ENCODE results near the gene ACCSL.

Gene ACCSL

DNA sequence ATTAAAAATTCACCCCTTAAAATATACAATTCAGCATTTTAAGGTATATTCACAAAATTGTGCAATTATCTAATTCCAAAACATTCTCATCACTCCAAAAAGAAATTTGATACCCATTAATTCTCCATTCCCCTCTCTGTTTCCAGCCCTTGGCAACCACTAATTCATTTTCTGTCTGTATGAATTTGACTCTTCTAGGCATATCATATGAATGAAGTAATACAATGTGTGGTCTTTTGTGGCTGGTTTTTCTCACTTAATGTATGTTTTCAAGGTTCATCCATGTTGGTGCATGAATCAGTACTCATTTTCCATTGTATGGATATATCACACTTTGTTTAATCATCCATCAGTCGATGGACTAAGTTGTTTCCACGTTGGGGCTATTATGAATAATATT is 29.0 kb upstream of the ACCSL start:
- DNase-seq: no peak

DNA sequence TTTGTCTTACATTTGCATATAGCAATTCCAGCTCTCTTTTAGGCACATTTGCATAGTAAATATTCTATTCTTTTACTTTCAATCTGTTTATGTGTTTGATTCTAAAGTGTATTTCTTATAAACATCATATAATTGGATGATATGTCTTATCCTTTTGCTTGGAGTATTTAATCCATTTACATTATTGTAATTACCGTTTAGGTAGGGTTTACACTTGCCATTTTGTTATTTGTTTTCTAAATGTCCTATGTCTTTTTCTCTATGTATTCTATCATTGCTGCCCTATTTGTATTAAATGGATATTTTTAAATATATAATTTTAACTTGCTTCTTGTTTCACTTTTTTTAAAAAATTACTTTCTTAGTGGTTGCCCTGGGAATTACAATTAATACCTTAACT is 22.8 kb upstream of the ACCSL start:
- DNase-seq: no peak

DNA sequence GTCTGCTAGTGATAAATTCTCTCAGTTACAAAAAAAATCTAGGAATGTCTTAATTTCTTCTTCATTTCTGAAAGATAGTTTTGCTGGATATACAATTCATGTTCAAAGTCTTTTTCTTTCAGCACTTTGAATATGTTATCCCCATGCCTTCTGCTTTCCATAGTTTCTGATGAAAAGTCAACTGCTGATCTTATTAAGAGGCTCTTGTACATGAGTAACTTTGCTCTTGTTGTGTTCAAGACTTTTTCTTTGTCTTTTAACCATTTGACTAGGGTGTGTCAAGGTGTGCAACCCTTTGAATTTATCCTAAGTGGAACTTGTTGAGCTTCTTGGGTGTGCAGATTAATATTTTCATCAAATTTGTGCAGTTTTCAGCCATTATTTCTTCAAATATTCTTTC is 22.1 kb upstream of the ACCSL start:
- no peak for DNase-seq

DNA sequence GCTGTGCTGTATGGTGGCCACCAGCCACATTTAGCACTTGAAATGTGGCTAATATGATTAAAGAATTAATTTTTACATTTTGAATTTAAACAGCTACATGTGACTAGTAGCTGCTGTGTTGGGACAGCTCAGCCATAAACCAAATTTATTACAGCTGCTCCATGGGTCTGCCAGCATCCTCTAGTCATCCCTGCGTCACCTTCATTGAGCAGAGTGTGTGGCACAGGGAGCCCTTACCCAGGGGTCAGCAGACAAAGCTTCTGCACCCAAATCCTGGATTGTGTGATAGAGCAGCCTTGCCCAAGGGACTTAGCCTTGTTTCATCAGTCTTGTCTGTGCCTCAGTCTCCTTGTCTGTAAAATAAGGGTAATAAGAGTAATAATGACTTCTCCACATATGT is 19.4 kb upstream of the ACCSL start:
- DNase-seq: no peak

DNA sequence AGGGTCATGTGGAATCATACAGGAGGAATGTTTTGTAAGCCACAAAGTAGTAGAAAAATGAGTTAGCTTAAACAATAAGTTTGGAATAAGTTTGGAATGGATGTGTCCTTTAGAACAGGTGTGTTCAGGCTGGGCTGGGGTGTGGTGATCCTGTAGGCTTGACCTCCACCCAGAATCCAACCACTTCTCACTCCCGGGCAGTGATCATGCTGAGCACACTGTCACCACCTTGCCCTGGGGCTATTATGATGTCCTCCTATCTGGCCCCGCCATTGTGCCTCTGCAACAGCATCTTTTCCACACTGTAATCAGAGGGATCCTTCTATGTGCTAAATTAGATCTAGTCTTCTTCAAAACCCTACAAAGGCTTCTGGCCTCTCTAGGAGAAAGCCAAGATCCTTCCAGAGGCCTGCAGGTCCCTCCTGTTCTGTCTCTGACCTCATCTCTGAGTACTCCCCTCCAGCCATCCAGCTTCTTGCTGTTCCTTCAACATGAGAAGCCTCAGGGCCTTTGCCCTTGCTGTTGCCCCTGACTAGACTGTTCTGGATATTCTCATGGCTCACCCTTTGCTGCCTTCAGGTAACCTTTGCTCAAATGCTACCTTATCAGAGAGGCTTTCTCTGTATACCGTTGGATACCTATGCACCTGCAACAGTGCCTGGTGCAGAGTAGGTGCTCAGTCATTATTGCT is 18.8 kb upstream of the ACCSL start:
- DNase-seq: no peak

DNA sequence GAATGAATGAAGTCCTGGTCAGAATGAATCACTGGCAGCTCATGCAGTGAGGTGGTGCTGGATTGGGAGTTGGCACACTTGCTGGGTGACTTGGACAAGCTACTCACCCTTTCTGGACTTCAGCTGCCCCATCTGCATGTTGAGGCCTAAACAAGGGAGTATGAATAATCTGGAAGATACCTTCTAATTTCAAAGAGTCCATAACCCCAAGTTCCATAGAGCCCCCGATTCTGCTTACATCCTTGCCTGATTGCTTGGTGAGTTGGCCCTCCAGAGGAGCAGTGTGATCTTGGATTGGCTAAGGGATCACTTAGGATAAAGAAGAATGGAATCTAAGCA is 18.3 kb upstream of the ACCSL start:
- no peak for DNase-seq

DNA sequence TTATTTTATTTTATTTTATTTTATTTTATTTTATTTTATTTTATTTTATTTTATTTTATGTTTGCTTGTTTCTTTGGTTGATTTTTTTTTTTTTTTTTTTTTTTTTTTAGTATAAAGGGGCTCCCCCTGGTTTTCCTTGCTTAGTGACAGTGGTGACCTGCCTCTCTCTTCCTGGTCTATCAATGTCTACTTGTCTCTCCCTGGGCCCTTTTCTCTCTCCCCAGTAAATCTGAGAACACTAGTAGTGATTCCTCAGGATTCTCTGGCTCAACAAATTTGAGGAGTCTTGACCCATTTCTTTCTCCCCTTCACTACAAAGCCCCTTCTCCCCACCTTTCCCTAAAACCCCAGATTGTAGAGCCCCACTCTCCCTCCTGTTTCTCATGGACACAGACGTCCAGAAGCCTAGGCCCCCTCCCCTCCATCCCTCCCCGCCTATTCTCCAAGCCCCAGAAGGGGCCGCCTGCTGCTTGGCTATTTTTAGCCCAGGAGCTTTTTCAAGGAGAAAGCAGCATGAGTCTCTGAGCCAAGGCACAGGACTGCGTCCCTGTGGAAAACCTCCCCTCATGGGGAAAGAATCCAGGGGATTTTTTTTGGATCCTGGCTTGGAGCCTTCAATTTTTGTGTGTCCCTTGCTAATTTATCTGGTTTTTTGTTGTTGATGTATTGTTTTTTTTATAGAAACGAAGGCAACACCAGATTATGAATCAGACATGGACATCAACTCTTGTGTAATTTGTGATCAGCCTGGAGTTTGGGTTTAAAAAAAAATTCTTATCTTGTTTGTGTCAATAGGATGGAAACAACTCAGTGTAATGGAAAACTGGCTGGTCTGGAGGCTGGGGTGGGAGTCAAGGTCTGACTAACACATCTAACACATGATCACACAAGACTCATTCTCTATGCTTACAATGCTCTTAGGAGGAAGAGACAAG is 17.5 kb upstream of the ACCSL start:
- peak; percentile 45 for DNase-seq

DNA sequence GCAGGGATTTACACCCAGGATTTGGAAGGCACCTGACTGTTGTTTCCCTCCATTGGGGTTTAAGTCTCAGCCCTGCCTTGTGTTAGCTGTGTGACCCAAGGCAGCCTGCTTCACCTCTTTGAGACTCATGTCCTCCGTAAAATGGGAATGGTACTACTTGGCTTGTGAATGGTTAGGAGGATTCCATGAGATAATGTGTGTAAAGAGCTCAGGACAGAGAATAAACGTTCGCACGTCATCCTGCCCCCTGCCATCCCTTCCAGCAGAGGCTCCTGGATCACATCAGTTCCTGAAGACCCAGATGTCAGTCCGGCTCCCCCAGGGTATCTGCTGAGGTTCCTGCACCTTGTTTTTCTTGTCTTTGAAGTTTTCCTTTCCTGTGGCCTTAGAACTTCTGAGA is 16.8 kb upstream of the ACCSL start:
- no peak for DNase-seq

DNA sequence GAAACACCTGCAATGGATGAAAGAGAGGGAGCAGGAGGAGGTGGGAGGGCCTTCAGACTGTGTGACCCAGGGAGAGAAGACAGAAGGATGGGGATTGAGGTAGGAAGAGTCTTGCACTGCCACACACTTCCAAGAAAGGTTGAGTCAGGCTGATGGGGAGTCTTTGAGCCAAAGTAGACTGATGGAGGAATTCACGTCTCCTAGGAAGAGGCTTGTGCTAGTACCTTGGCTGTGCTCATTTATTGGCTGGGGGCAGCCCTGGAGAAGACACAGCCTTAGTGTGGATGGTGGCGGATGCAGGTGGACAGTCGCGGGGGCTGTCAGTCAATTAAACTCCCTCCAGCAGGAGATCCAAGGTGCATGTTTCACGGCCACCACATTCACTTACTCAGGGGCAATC is 16.2 kb upstream of the ACCSL start:
- no peak for DNase-seq

DNA sequence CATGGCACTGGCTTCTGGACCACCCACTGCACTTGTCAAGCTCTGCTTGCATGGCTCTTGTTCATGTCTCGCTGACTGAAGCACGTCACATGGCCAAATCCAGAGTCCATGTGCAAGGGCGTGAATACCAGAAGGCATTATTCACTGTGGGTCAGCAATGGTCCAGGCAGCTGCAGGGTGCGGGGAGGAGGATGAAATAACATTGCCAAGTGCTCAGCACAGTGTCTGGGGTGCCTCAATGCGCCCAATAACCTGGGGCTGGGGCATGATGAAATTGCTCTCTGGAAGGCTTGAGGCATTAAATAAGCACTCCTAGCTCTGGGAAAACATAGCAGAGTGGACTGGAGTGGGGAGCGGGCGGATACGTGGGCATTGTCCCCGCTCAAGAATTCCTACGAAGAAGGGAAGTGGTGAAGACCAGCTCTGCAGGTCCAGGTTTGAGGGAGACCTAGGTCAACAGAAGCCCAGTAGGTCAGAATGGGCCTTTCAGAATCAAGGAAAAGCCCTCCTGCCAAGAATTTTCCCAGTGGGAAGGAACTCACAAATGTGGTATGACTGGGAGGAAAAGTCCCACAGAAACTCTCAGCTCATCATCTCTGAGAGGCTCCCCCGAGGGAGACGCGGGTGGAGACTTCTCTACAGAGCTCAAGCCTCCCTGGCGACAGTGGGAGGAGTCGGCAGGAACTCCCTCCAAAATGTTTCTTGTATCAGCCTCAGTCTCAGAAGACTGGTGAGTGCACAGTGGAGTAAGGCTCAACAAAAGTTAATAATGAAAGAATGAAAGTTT is 15.3 kb upstream of the ACCSL start:
- DNase-seq: no peak

DNA sequence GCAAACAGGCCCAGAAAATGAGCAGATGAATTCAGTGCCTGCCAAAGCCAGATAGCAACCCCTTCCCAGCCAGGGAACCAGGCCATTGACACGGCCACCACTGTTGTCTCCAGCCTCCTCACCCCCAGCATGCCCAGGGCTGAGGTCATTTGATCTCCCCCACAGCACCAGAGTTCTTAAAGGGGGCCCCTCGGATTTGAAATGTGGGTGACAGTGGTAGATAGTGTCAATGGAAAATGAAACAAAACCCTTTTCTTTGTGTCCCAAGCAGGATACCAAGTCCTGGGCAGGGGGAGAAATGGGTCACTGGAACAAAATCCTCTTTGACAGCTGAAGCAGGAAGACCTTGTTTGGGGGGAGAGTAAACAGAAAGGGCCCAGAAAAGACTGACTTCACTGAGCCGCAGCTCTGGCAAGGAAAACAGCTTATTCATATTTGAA is 14.3 kb upstream of the ACCSL start:
- DNase-seq: no peak

DNA sequence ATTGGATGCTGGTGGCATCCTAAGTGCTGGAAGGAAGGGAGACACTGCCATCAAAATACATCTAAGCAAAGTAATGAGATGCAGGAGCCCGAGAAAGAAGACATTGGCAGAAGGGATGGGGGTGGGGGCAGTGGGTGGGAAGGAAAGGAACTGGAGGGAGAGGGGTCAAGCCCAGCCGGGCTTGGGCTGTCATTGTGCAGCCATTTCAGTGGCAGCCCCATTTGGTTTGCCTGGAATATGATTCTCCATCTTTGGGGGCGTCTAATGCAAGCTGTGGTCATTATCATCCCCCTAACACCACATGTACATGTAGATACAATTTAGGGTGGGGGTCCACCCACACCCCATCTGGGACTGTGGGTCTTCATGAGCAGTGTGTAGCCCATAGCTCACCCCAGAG is 13.9 kb upstream of the ACCSL start:
- no peak for DNase-seq

DNA sequence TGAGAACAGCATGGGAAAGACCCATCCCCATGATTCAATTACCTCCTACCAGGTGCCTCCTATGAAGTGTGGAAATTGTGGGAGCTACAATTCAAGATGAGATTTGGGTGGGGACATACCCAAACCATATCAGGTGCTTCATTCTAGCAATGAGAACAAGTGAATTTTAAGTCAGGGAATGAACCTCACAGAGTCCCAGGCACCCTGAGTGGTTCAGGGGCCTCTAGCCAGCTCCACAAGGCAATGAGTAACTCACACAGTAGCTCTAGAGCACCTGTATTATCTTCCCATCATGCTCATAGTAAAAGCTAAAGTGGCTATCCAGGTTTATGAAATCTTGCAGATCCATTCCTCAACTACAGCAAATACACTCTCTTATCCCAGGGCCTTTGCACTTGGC is 13.1 kb upstream of the ACCSL start:
- DNase-seq: no peak

DNA sequence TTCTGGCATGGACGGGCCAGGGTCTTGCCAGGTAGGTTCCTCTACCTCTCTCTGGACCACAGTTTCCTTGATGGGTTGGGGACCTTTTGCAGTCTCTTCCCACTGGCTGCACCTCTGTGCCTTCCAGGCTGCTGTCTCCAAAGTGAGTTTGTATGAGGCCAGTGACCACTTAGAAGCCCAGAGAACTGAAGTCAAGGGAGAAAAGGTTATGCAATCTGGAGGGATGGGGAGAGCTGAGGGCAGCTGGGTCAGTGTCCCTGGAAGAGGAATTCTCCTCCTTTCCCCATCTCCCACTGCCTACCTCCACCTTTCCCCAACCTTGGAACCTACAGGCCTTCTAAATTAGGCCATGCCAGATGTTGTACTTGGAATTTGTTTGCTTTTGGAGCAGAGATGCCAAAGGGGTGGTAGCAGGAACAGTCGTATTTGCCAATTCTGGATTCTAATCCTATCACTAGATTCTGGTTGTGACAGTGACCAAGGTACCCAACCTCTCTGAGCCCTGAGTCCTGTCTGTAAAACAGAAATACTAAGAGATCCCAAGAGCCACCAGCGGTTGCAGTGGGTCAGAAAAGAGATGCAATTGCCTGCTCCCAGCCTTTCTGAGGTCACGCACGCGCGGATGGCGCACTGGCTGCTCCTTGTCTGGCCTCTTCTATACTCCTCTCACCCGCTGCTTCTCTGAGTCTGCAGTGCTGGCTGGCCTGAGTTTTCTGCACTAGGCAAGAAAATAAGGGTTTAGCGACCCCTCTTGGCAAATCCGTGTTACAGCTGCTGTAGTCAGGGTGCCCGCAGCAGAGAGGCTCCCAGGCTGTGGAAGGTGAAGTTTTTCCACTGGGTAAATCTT is 10.7 kb upstream of the ACCSL start:
- peak; percentile 39 for DNase-seq

DNA sequence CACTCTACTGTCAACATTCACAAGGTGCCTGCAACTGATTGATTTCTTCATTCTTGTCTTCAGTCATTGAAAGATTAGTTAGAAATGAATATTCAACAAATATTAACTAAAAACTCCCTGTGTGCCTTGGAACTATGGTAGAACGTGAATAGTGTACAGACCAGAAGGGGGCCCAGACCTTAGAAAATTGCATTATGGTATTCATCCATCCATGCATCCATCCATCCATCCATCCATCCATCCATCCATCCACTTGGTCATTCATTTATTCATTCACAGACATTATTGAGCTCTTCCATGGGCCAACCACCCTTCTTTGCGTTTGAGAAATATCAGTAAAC is 10.2 kb upstream of the ACCSL start:
- no peak for DNase-seq

DNA sequence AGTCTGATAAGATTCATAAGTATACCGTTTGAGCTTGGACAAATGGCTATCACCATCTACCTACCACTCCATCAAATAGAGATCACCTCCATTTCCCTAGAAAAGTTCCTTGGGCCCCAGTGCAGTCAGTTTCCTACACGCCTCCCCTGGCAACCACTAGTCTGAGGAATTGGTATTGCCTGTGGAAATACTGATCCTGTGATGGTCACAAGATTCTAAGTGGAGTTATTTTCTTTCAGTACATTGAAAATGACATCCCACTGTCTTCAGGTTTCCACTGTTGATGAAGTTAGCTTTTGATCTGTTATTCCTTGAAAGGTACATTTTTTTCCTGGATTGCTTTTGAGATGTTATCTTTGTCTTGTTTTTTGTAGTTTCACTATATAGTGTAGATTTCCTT is 4.6 kb upstream of the ACCSL start:
- DNase-seq: no peak

DNA sequence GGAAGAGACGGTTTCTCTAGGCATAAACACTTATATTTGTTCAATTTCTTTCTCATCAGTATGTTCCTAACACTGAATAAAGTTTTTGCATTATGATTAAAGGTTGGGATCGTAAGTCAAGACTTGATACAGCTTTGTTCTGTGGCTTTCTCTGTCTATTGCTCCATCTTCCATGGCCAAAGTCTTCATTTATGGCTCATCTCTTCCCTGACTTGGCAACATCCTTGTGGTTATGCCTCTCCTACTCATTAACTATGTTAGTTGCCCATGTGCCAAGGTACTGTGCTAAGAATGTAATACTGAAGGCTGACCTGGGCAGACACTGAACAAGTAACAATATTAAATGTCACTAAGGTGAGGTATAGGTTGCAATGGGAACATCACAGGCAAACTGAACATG is 1.6 kb upstream of the ACCSL start:
- no peak for DNase-seq

DNA sequence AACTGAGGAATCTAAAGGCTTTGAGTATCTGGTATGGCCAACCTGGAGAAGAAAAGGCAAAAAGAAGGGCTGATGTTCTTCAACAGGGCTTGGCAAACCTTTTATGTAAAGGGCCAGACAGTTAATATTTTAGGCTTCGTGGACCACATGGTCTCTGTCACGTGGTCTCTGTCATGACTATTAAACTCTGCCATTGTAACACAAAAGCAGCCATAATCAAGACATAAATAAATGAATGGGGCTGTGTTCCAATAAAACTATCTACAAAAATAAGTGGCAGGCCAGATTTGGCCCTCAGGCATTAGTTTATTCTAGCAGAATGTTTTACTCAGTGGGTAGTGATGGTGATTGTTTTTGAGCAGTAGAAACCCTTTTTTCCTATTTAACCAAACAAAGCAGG is 483 bp upstream of the ACCSL start:
- DNase-seq: no peak

DNA sequence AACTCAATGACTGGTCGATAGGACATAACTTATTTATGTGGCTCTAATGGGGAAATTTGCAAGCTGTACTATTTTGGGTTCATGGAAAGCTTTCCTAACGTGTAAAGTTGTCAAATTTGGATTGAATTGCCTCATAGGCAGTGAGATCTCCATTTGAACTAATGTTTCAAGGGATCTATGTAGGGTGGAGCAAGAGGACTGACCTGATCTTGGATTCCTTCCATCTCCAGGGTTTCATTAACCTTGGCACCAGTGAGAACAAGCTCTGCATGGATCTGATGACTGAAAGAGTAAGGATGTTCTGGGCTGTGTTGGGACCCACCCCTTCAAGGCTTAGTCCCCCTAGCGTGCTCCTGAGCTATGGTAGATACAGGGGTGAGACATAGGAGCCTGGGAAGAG is 2.1 kb downstream of the ACCSL start:
- DNase-seq: no peak

DNA sequence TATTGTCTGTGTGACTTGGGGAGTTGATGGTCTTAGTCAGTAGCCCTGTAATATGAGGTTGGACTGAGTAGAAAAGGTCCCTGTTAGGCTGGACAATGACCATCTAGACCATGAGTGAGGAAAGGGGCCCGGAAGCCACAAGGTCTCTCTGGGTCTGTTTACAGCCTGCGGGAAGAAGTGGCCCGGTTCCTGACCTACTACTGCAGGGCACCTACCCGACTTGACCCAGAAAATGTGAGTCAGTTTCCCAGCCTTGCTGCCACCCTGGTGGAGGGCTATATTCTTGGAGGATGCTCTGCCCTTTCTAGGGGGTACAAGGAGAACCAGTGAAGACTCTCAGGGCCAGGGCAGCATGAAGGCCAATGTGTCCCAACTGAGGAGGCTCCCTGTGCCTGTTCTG is 3.4 kb downstream of the ACCSL start:
- DNase-seq: no peak

DNA sequence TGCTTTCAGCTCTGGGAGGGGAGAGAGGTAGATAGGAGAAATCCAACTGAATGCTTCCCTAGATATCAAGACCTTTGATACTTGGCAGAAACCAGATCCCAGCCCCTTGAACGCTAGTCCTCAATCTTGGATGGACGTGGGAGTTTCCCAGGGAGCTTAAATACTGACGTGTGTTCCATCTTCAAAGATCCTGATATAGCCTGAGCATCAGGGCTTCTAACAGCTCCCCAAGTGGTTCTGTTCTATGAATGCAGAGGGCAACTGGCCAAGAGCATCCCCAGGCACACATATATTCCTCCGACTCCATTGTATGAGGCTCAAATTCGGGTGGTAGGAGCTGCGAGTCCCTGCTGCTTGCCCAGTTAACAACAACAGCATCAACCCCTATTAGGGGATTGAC is 9.6 kb downstream of the ACCSL start:
- no peak for DNase-seq

DNA sequence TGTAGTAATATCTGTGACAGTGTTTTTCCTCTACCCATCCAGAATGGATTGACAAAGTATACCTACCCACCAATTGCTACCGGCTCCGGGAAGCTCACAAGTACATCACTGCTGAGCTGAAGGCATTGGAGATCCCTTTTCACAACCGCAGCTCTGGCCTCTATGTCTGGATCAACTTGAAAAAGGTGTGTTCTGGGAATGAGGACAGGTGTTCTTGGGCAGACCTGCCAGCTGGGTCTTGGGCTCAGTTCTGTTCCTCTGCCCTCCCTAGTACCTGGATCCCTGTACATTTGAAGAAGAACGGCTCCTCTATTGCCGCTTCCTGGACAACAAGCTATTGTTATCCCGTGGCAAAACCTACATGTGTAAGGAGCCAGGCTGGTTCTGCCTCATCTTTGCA is 10.5 kb downstream of the ACCSL start:
- no peak for DNase-seq

DNA sequence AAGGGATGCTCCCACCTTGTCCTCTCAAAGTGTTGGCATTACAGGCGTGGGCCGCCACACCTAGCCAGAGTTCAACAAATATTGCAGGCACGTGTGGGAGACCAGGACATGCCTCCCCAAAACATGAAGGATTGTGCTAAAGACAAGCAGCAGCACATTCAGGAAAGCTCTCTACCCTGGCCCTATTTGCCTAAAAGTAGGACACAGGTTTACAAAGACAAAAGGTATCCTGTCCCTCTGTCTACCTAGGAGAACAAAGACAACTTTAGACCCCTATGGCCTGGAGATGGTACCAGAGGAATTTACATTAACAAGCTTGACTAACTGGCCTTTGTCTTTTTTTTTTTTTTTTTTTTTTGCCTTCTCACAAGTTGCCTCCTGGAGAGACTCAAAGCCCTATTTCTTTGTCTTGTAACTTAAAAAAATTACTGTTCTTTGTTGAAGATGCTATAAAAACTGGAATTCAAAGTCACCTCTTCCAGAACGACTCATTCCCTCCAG is 17.4 kb downstream of the ACCSL start:
- DNase-seq: no peak
